GM19240 (cell line): ENCODE data around the gene TRIM32.

ENCODE experiments used
- DNase-seq: peaks from one replicate; pipeline ENCODE4 v3.0.0; 2011; ENCODE audit warnings: low spot score; ENCODE audit not compliant: insufficient read length

TRIM32 gene

GRCh38 chr9:116705531-116705930, 18.4 kb downstream of the TRIM32 start:
- DNase-seq, result no peak

GRCh38 chr9:116706310-116707290, 19.5 kb downstream of the TRIM32 start:
- no peak for DNase-seq

- DNase-seq, result no peak
Observed at GRCh38 chr9:116712781-116713180, 25.7 kb downstream of the TRIM32 start.

DNA sequence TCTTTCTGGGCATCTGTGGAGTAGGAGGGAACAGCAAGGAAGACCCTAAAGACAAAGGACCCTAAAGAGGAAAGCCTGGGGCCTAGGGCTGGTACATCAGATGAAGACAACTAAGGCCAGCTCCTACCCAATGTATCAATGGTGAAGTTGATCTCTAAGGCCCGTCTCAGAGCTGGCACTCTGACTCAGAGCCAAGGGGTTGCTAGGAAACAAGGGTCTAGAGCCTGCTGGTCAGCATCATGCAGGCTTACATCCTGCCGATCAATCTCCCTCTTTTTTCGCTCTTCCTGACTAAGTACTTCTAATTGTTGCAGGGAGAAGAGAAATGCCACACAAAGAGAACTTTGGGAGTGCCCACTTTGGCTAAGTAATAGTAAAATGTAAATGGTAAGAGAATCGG, 26.2 kb downstream of the TRIM32 start:
- no peak for DNase-seq

DNA sequence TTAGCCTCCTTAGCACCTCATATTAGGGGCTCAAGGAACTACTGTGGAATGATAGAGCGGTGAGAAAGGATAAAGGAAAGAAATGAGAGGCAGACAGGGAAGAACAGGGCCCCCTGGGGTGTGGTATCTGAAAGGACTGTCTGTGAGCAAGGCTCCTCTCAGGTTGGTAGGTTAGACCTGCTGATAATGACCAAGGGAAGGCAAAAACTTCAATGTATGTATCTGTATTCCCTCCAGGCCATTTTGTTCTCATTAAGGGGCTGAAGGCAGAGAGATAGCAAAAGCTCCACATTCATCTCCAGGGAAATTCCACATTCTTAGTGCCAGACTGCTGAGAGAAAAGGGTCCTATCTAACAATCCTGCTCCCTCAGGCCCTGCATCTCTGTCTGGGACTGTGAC, 28.6 kb downstream of the TRIM32 start:
- no peak for DNase-seq

DNA sequence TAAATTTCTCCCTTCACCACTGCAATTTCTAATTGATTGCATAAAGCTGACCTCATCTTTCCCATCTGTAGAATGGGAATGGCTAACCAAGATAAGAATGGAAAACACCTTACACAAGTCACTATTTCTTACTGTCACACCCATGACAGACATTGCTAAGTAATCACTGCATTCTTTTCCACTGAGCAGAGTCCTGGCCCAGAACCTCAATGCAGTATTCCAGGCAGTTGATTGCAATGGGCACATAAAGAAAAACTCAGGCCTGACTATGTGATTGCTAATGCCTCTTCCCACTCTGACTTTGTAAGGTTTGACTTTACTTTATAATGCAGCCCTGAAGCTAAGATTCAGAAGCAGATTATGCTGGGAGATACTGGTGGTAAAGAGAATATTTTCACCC, 29.3 kb downstream of the TRIM32 start:
- no peak for DNase-seq

GRCh38 chr9:116717150-116717549, 30.0 kb downstream of the TRIM32 start:
- no peak for DNase-seq

DNA sequence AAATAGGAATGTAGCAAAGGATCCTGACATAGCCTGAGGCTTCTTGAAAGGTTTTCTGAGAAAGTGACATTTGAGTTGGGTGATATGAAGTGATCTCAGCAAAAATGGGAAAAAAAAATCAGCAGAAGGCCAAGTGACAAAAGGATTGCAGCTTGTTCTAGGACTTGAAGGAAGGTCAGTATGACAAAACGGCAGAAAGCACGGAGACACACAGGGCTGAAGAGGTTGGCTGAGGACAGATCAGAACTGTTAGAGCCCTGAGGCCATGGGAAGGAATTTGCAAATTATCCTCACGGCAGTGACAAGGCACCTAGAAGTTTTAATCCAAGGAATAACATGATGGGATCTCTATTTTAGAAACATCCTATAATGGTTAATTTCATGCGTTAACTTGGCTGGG, 31.0 kb downstream of the TRIM32 start:
- DNase-seq, result no peak

DNA sequence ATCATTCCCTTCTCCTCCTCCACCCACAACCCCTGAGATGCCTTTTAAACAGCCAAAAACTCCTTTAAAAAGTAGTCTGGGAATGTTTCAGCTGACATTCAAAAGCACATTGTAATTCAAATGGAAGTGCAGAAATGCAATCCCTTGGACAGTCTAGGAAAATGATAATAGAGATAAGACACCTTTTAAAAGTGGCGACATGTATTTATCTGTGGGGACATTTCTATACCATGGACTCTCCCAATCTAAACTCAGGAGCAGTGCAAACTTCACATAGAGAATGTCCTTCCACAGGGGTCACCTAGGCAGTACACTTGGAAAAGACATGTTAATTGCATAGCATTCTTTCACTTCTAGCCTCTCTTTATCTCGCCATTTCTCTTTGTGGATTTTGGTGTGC, 33.0 kb downstream of the TRIM32 start:
- no peak for DNase-seq

GRCh38 chr9:116721411-116721810, 34.3 kb downstream of the TRIM32 start:
- no peak for DNase-seq

GRCh38 chr9:116721944-116722343, 34.8 kb downstream of the TRIM32 start:
- no peak for DNase-seq

DNA sequence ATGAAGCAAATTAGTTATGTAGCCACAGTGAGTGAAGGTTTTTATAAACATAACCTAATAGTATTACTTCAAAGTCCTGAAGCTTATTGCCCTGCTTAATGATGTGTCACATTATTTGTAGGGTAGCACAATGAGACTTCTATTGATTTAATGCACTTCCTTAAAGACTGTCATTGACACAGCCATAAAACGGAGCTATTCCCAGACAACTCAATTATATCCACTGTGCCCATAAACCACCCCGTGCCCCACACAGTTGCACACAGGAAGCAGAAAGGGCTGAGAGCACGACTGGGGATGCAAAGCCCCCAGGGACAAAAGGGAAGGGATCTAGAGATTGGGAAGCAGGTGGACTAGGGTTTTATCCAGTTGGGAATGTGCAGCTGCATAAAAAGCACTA, 37.0 kb downstream of the TRIM32 start:
- DNase-seq, result no peak

DNA sequence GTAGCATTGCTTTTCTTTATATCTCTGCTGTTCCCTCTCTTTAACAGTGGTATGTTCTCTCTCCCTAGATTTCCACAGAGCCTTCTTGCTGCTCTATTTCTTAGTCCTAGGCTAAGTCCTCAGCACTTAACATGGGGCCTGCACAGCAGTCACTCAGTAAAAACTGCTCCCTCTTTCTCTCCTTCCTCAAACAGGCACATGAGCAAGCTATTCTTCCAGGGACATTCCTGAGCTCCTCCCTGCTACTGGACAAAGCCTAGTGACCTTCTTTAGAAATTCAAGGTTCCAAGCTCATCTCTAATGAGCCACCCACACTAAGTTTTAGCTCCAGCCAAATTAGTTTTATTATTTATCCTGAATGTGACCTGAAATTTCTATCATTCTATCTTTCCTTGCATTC, 39.5 kb downstream of the TRIM32 start:
- DNase-seq, result no peak

DNA sequence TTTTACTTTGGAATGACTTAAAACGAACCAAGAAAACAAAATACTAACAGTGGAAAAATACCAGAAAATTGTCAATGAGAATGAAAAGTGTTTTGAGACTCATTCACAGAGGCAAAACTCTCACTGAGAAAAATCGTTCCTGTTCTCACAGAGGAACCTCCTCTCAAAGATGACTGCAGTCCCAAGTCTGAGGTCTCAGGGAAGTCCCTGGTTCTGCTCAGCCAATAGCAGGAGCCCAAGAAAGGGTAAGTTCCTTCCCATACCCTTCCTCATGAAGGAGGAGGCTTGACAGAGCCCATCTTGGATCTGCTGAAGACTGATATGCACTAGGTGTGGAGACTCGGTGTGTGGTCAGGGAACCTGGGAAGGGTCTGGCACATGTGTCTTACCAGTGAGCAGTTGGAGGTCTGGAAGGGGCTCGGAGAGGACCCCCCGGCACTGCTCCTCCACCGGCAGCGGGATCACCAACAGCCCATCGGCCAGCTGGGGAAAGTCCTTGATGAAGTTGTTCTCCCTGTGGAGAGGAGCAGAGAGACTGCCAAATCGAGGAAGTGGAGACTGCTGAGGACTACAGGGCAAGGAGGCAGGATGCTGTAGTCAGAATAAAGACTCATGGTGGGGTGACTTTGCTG, 46.0 kb downstream of the TRIM32 start:
- no peak for DNase-seq

DNA sequence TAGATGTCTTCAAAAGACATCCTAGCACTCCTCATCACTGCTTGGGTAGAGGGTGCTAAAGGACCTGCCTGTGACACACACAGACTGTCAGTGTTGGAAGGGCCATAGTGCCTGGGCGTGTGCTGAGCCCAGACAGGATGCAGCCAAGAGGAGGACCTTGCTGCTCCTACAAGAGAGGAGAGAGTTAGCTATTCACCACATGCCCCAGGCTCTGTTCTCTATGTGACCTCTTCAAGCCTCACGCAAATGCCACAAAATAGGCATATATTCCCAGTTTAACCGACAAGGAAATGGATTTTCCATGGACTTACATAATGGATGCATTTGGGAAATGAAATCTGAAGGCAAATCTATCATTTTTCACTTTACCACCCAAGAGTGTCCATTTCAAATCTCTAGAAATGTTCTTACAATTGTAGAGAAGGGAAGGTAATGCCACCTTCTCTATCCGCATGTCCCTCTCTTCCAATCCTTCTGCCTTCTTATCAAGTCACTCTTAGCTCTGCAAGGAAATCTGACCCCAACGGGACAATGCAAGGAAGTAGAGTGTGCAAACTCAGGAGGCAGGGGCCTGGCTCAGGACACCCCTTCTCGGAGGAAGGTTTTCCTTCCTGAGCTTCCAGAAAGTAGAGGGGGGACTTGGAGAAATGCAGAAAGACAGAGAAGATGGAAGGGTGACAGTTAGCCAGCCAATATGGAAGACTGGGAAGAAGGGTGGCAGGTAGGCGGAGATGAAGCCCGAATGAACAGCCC, 49.5 kb downstream of the TRIM32 start:
- DNase-seq, result no peak

DNA sequence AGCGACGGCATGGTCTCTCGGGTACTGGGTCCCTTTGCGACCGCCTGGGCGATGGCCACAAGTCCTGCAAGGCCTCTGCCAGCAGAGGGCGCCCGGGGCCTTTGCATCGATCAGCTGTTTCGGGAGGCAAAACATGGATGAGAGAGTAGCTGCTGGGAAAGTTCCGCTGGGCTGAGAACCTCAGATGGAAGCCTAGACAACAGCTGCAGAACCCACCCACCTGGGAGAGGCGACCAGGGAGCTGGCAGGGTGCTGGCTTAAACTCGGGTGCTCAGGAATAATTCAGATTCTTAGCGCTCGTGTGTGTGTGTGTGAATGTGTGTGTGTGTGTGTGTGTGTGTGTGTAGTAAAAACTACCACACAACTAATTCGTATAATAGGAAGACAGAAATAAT, 50.0 kb downstream of the TRIM32 start:
- DNase-seq, result peak; percentile 69

- no peak for DNase-seq
Observed at GRCh38 chr9:116741086-116741740, 54.1 kb downstream of the TRIM32 start.

- no peak for DNase-seq
Observed at GRCh38 chr9:116741742-116742141, 54.6 kb downstream of the TRIM32 start.

GRCh38 chr9:116749176-116749575, 62.1 kb downstream of the TRIM32 start:
- DNase-seq, result no peak

- no peak for DNase-seq
Observed at GRCh38 chr9:116749772-116750171, 62.7 kb downstream of the TRIM32 start.

DNA sequence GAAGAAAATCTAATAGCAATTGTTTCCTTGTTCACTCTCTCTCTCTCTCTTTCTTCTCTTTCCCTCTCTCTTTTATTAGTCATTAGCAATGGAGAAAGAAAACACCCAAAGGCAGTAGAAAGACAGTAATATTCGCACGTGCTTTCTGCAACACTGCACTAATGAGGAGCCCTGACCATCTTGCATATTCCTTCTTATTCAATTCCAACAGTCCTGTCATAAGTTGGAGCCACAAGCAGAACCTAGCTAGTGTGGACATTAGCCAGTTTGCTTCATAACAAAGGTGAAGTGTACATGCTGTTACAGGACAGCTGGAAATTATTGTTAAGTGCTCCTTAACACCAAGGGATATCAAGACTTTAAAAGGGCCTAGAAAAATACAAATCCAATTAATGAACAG, 63.4 kb downstream of the TRIM32 start:
- DNase-seq, result no peak
